Pancreas (tissue), 10 donors: ENCODE results near the gene AZU1. TPM values are rescaled to one million over a fixed set of nuclear protein-coding genes. Genes with fewer than 3 reads are reported as not detected.

ENCODE experiments used
- ATAC-seq, 4 donors: fragments of 200-7000 bp; cut with Tn5 transposase; one replicate each; pipeline versions ENCODE4 v1.8.0 to v1.9.1; 2020; ENCODE audit warnings: mild to moderate bottlenecking in 4 of 4, moderate library complexity in 4 of 4
- DNase-seq, 6 donors: peaks; one replicate each; pipeline ENCODE4 v3.0.0-alpha.2; 2020
- FAIRE-seq: peaks from 2 replicates; lab custom pipeline; 2012; peaks lifted over from hg19 to GRCh38; lab: Jason Lieb, UNC
- H3K27ac ChIP-seq, 4 donors: fragments of 200-600 bp; sonication (generic); 1 replicate in 3 of 4; 2 replicates in 1 of 4; pipeline versions ENCODE4 v1.5.0 to v1.8.0; 2020
- H3K27me3 ChIP-seq, 4 donors: fragments of 200-600 bp; one replicate each; pipeline ENCODE4 v1.8.0; 2021
- H3K36me3 ChIP-seq, 3 donors: fragments of 200-600 bp; sonication (generic) in 1 of 3; one replicate each; pipeline versions ENCODE4 v1.5.0 to v1.8.0; 2020 to 2021
- H3K4me1 ChIP-seq, 3 donors: fragments of 200-600 bp; one replicate each; pipeline ENCODE4 v1.8.0; 2021
- H3K4me3 ChIP-seq, 4 donors: fragments of 200-600 bp; sonication (generic) in 2 of 4; one replicate each; pipeline versions ENCODE4 v1.5.0 to v1.8.0; 2020 to 2021
- H3K9me3 ChIP-seq, 4 donors: fragments of 200-600 bp; one replicate each; pipeline ENCODE4 v1.8.0; 2021
- CTCF ChIP-seq, 4 donors: fragments of 200-600 bp; sonication (generic) in 3 of 4; IDR thresholded peaks; one replicate each; pipeline versions ENCODE4 v1.5.0 to v1.8.0; 2021; ENCODE audit warnings: antibody characterized with exemption in 4 of 4
- WGBS, 2 donors: extraction: QIAGEN DNeasy Blood & Tissue Kit; methylation state at CpG; one replicate each; pipeline ENCODE4 v1.1.7; 2013; 5-methylcytosine and 5-hydroxymethylcytosine counted together
- intact Hi-C, 3 donors: fragments of 100-400 bp; cut with DNase I; formaldehyde crosslinking; loops; one replicate each; pipeline versions ENCODE4 v1.11.1 to v1.14.2; 2022
- polyA plus RNA-seq, 2 donors: library from polyadenylated mRNA; stranded (reverse); fragments of 200-250 nt; gene quantifications; one replicate each; pipeline ENCODE4 v1.2.3, GENCODE V29; 2013
- total RNA-seq, 6 donors: library from RNA; stranded (reverse); fragmentation: NEBNext Ultra II Directional in 4 of 6; extraction: Animal tissue kit (Norgen Biotek cat#: 25700) in 4 of 6; gene quantifications; one replicate each; pipeline versions ENCODE4 v1.2.1 to v1.2.4, GENCODE V29; 2021 to 2023
- donor health status: healthy with polysubstance abuse.
- donor health status: DM: no; HTN: no; CAD: no; lungs with moderate emphysema.
- donor health status: DM: no; HTN: no; CAD: no.
- donor health status: control.
- donor health status: control.
- donor health status: Bipolar disorder and iron deficiency.
- donor health status: DM: yes; HTN: yes; CAD: no.
- donor health status: DM: no; HTN: no; CAD: no.
- donor health status: DM: no; HTN: no; CAD: no.
- donor health status: DM: yes; HTN: yes; CAD: no.

The AZU1 gene
- total and polyA plus RNA-seq, 8 donors: 0.35 TPM; not detected in 7

GRCh38 chr19:827314-827709 lies 325 bp upstream of the AZU1 start:
- WGBS, 2 donors: 78 to 87% methylated on average over 11 of the region's 11 CpGs
- no peaks in the 10 kb centered on the region for H3K36me3 ChIP-seq
- no peaks in the 10 kb centered on the region for H3K4me1 ChIP-seq
- no peak for ATAC-seq
- H3K27me3 ChIP-seq: peaks cover 0 to 9% (median 2%) of the 10 kb centered on the region in 4 donors
- intact Hi-C loops: no loop called here
- no peak for TF ChIP-seq CTCF (IDR thresholded peaks at IDR 0.05)
- DNase-seq: peak in 2 of 6 donors; percentile 47
- no peaks in the 10 kb centered on the region for H3K9me3 ChIP-seq
- H3K27ac ChIP-seq: no peak overlapping the region
- H3K4me3 ChIP-seq: no peak overlapping the region
- no peak for FAIRE-seq

- H3K4me1 ChIP-seq: no peaks in the 10 kb centered on the region
- no peak for TF ChIP-seq CTCF (IDR thresholded peaks at IDR 0.05)
- ATAC-seq: no peak
- DNase-seq: no peak
- no peak overlapping the region for H3K4me3 ChIP-seq
- WGBS, 2 donors: 65 to 70% methylated on average over 17 to 18 of the region's 18 CpGs
- no peaks in the 10 kb centered on the region for H3K9me3 ChIP-seq
- intact Hi-C loops: no loop called here
- no peak for FAIRE-seq
- H3K27ac ChIP-seq: no peak overlapping the region
- no peaks in the 10 kb centered on the region for H3K27me3 ChIP-seq
- no peaks in the 10 kb centered on the region for H3K36me3 ChIP-seq
Observed at GRCh38 chr19:829129-829758, 1.6 kb downstream of the AZU1 start.

GRCh38 chr19:831407-832369 lies 4.1 kb downstream of the AZU1 start:
- no peak for FAIRE-seq
- 26 to 32% methylated on average over 35 to 38 of the region's 38 CpGs for WGBS, 2 donors
- peak; percentile 63 to 82 (median 78) for ATAC-seq
- Histone ChIP-seq H3K9me3 (no peaks in the 10 kb centered on the region), H3K36me3 (no peaks in the 10 kb centered on the region), H3K27ac (peak overlapping the region in 3 of 4 donors; percentile 8 to 31 (median 23)), H3K27me3 (no peaks in the 10 kb centered on the region), H3K4me1 (no peaks in the 10 kb centered on the region), H3K4me3 (no peak overlapping the region)
- peak in 4 of 6 donors; percentile 62 to 85 (median 72) for DNase-seq
- intact Hi-C loops: no loop called here
- TF ChIP-seq CTCF (IDR thresholded peaks at IDR 0.05): no peak

- WGBS, 2 donors: 69 to 79% methylated on average over 24 of the region's 24 CpGs
- intact Hi-C loops: no loop called here
- Histone ChIP-seq H3K9me3 (no peaks in the 10 kb centered on the region), H3K36me3 (no peaks in the 10 kb centered on the region), H3K27me3 (no peaks in the 10 kb centered on the region), H3K4me3 (no peak overlapping the region), H3K4me1 (no peaks in the 10 kb centered on the region), H3K27ac (no peak overlapping the region)
- ATAC-seq (no peak), FAIRE-seq (no peak), DNase-seq (no peak)
- TF ChIP-seq CTCF (IDR thresholded peaks at IDR 0.05): no peak
Observed at GRCh38 chr19:834216-834615, 6.6 kb downstream of the AZU1 start.
